GM12878 (cell line): ENCODE data around the gene NEBL. TPM values are rescaled to one million over a fixed set of nuclear protein-coding genes. Genes with fewer than 3 reads are reported as not detected.

Experiments
- ATAC-seq: fragments of 200-7000 bp; cut with Tn5 transposase; 3 replicates; pipeline ENCODE4 v1.9.1; 2020; ENCODE audit warnings: mild to moderate bottlenecking, moderate library complexity
- BruUV-seq: library from RNA; stranded (reverse); fragments of 400-500 nt; replicated peaks from 2 replicates; lab custom pipeline; 2021; lab: Mats Ljungman, UMichigan
- CTCF ChIA-PET: fragments of 300-600 bp; sonication (Branson Sonifier 250); formaldehyde crosslinking; extraction: SDS; loops from one replicate; lab custom pipeline; 2021; ENCODE audit warnings: inconsistent platforms; lab: Yijun Ruan, JAX
- POLR2A ChIA-PET: fragments of 350-600 bp; formaldehyde crosslinking; extraction: SDS; loops from one replicate; lab custom pipeline; 2021; ENCODE audit warnings: inconsistent platforms; lab: Charles Lee
- RAD21 ChIA-PET: fragments of 300-600 bp; sonication (Branson Sonifier 250); formaldehyde crosslinking; loops from one replicate; lab custom pipeline; 2023; ENCODE audit warnings: antibody characterized with exemption; ENCODE audit not compliant: unreplicated experiment; lab: Charles Lee
- SMC1A ChIA-PET: fragments of 300-600 bp; sonication (Branson Sonifier 250); formaldehyde crosslinking; loops from one replicate; lab custom pipeline; 2023; ENCODE audit not compliant: unreplicated experiment, uncharacterized antibody; lab: Charles Lee
- DNase-seq: peaks from one replicate; pipeline ENCODE4 v3.0.0-alpha.2; 2011; ENCODE audit warnings: low read depth, low spot score
- FAIRE-seq: peaks from 3 replicates; lab custom pipeline; 2011; peaks lifted over from hg19 to GRCh38; lab: Jason Lieb, UNC
- H2AFZ ChIP-seq: 2 replicates; pipeline ENCODE4 v1.6.0; 2011; ENCODE audit warnings: low read depth, low read length, control low read depth; ENCODE audit not compliant: control insufficient read depth
- H3K27ac ChIP-seq: 2 replicates; pipeline ENCODE4 v1.5.1; 2011; ENCODE audit warnings: control low read depth; ENCODE audit not compliant: control insufficient read depth, insufficient read depth
- H3K27me3 ChIP-seq, 2 experiments: replicated peaks in 1 of 2; 2 replicates each; pipeline versions ENCODE4 v1.6.0 to v1.6.1; 2011; ENCODE audit warnings: low read length in 1 of 2; ENCODE audit not compliant: control insufficient read depth in 2 of 2, insufficient read depth in 2 of 2
- H3K36me3 ChIP-seq, 2 experiments: 2 replicates each; pipeline ENCODE4 v1.5.1; 2011; ENCODE audit warnings: low read length in 1 of 2; ENCODE audit not compliant: control insufficient read depth in 2 of 2, insufficient read depth in 2 of 2
- H3K4me1 ChIP-seq: 2 replicates; pipeline ENCODE4 v1.6.1; 2011; ENCODE audit warnings: mild to moderate bottlenecking, low read length, moderate library complexity, mixed read lengths; ENCODE audit not compliant: control insufficient read depth, insufficient read depth
- H3K4me2 ChIP-seq: 2 replicates; pipeline ENCODE4 v1.6.0; 2011; ENCODE audit warnings: control low read depth; ENCODE audit not compliant: control insufficient read depth, insufficient read depth
- H3K4me3 ChIP-seq: fragments of 200-600 bp; sonication (generic); 2 replicates; pipeline ENCODE4 v1.5.1; 2016
- H3K79me2 ChIP-seq: 2 replicates; pipeline ENCODE4 v1.6.0; 2011; ENCODE audit warnings: low read length; ENCODE audit not compliant: control insufficient read depth, insufficient read depth
- H3K9ac ChIP-seq: 2 replicates; pipeline ENCODE4 v1.8.0; 2011; ENCODE audit warnings: low read length, control low read depth, mixed read lengths; ENCODE audit not compliant: control insufficient read depth, insufficient read depth
- H3K9me3 ChIP-seq: replicated peaks from 3 replicates; pipeline ENCODE4 v1.5.1; 2011; ENCODE audit warnings: mild to moderate bottlenecking, low read length; ENCODE audit not compliant: control insufficient read depth, insufficient read depth
- H4K20me1 ChIP-seq: 2 replicates; pipeline ENCODE4 v1.6.0; 2011; ENCODE audit not compliant: control insufficient read depth, insufficient read depth
- BCL3 ChIP-seq: IDR thresholded peaks from 2 replicates; pipeline ENCODE4 v1.6.1; 2011; ENCODE audit warnings: borderline replicate concordance, low read depth, mild to moderate bottlenecking, moderate library complexity, low read length; ENCODE audit not compliant: insufficient read depth, poor library complexity, severe bottlenecking
- BRCA1 ChIP-seq: IDR thresholded peaks from 2 replicates; pipeline ENCODE4 v1.6.1; 2011; ENCODE audit warnings: low read depth, low read length, improper control_type of control experiment
- CTCF ChIP-seq, 3 experiments: IDR thresholded peaks in 2 of 3; conservative IDR thresholded peaks in 1 of 3; 2 replicates each; pipeline ENCODE4 v1.5.1; 2011; ENCODE audit warnings: low read depth in 3 of 3, low read length in 3 of 3, mild to moderate bottlenecking in 3 of 3, control low read depth in 2 of 3, moderate library complexity in 2 of 3, inconsistent platforms in 1 of 3, mixed read lengths in 1 of 3; ENCODE audit not compliant: control insufficient read depth in 2 of 3, insufficient read depth in 1 of 3; ENCODE audit errors: extremely low read depth in 1 of 3
- IKZF1 ChIP-seq: fragments of 450-650 bp; conservative IDR thresholded peaks from 2 replicates; pipeline ENCODE4 v1.6.1; 2017; ENCODE audit warnings: antibody characterized with exemption, mild to moderate bottlenecking
- MYB ChIP-seq: fragments of 150-350 bp; IDR thresholded peaks from 2 replicates; pipeline ENCODE4 v1.6.1; 2014; ENCODE audit warnings: mild to moderate bottlenecking, low read depth, low read length, borderline replicate concordance
- NFXL1 ChIP-seq: fragments of 450-650 bp; IDR thresholded peaks from 2 replicates; pipeline ENCODE4 v1.6.1; 2017; ENCODE audit warnings: antibody characterized with exemption, mild to moderate bottlenecking, borderline replicate concordance
- NFYA ChIP-seq: IDR thresholded peaks from 2 replicates; pipeline ENCODE4 v1.6.1; 2011; ENCODE audit warnings: low read depth, mild to moderate bottlenecking, low read length, improper control_type of control experiment, borderline replicate concordance
- NFYB ChIP-seq: IDR thresholded peaks from 2 replicates; pipeline ENCODE4 v1.6.1; 2011; ENCODE audit warnings: low read depth, mild to moderate bottlenecking, low read length, improper control_type of control experiment, moderate library complexity; ENCODE audit not compliant: insufficient read depth
- POLR2A ChIP-seq: IDR thresholded peaks from 2 replicates; pipeline ENCODE4 v1.6.1; 2011; ENCODE audit warnings: low read depth, mild to moderate bottlenecking, low read length
- POLR2AphosphoS5 ChIP-seq: IDR thresholded peaks from 2 replicates; pipeline ENCODE4 v1.6.1; 2011; ENCODE audit warnings: mild to moderate bottlenecking, low read length, inconsistent platforms
- RAD51 ChIP-seq: fragments of 450-650 bp; IDR thresholded peaks from 2 replicates; pipeline ENCODE4 v1.6.1; 2016; ENCODE audit warnings: moderate library complexity, mild to moderate bottlenecking, inconsistent platforms
- RUNX3 ChIP-seq: IDR thresholded peaks from 2 replicates; pipeline ENCODE4 v1.6.1; 2012; ENCODE audit warnings: low read length, inconsistent platforms
- SREBF2 ChIP-seq: IDR thresholded peaks from 2 replicates; pipeline ENCODE4 v1.6.1; 2012; ENCODE audit warnings: mild to moderate bottlenecking, low read length
- STAT1 ChIP-seq: fragments of 450-650 bp; conservative IDR thresholded peaks from 2 replicates; pipeline ENCODE4 v1.6.1; 2014; ENCODE audit warnings: antibody characterized with exemption, mild to moderate bottlenecking
- SUZ12 ChIP-seq: fragments of 200-600 bp; sonication (generic); IDR thresholded peaks from one replicate; pipeline ENCODE4 v1.6.1; 2018; ENCODE audit warnings: antibody characterized with exemption, mild to moderate bottlenecking; ENCODE audit not compliant: unreplicated experiment
- USF2 ChIP-seq: IDR thresholded peaks from 2 replicates; pipeline ENCODE4 v1.6.1; 2011; ENCODE audit warnings: low read depth, low read length, improper control_type of control experiment, borderline replicate concordance
- ZNF274 ChIP-seq: IDR thresholded peaks from one replicate; pipeline ENCODE4 v1.8.0; 2011; ENCODE audit not compliant: insufficient read length, insufficient read depth
- WGBS: methylation state at CpG from one replicate; pipeline ENCODE4 v1.1.6; 2016; ENCODE audit warnings: low lambda C conversion rate; ENCODE audit not compliant: insufficient replicate concordance, insufficient coverage; ENCODE audit errors: missing lambda C conversion rate; 5-methylcytosine and 5-hydroxymethylcytosine counted together
- in situ Hi-C: fragments of 300-500 bp; cut with MboI; formaldehyde crosslinking; loops from 9 replicates; pipeline ENCODE4 v1.14.3; 2018; ENCODE audit warnings: mixed read lengths
- intact Hi-C: fragments of 100-400 bp; cut with micrococcal nuclease; formaldehyde crosslinking; loops from one replicate; pipeline ENCODE4 v1.14.2; 2022; ENCODE audit not compliant: unreplicated experiment
- polyA plus RNA-seq, 11 experiments: library from polyadenylated mRNA; depleted of rRNA in 4 of 11; unstranded in 6 of 11; stranded (reverse) in 5 of 11; fragments of >200 nt; fragmentation: Nextera tagmentation in 4 of 11; fragmentation: Illumina TruSeq in 1 of 11; extraction: Ambion mirVana in 4 of 11; extraction: Trizol in 1 of 11; gene quantifications; 1 replicate in 1 of 11; 2 replicates in 10 of 11; pipeline versions ENCODE4 v1.2.1 to v1.2.3, GENCODE V29; 2011 to 2016; ENCODE audit warnings: inconsistent platforms in 2 of 11, missing spikeins in 2 of 11, low read depth in 1 of 11
- total RNA-seq, 4 experiments: library from RNA; depleted of rRNA in 3 of 4; stranded (reverse); fragments of >200 nt in 3 of 4; fragmentation: Illumina TruSeq in 1 of 4; extraction: Trizol in 1 of 4; gene quantifications; 2 replicates each; pipeline versions ENCODE4 v1.2.1 to v1.2.3, GENCODE V29; 2013 to 2021

Gene NEBL
- total and polyA plus RNA-seq, 10 of the 15 experiments (the other 5 are each of a cell fraction or from before 2014, with no cell fraction given): 0.04 to 0.56 (median 0.11) TPM; not detected in 6

- POLR2A ChIA-PET: no interaction called here
- DNase-seq: no peak
Observed at GRCh38 chr10:20839910-20840309, 57.2 kb downstream of the NEBL start.

GRCh38 chr10:20839141-20839540 is 58.0 kb downstream of the NEBL start:
- H3K27ac ChIP-seq: no peak overlapping the region
- in situ Hi-C loops: no loop called here
- RAD21 ChIA-PET: no interaction called here
- H3K9ac ChIP-seq: no peak overlapping the region
- H3K4me1 ChIP-seq: no peaks in the 10 kb centered on the region
- no peaks in the 10 kb centered on the region for H3K36me3 ChIP-seq
- no TSS peak for BruUV-seq
- no peak for ATAC-seq
- H3K4me3 ChIP-seq: no peak overlapping the region
- H2AFZ ChIP-seq: no peak overlapping the region
- DNase-seq: no peak
- WGBS: 19% methylated on average over 4 of the region's 4 CpGs
- no peaks in the 10 kb centered on the region for H3K27me3 ChIP-seq
- H3K79me2 ChIP-seq: no peaks in the 10 kb centered on the region
- SMC1A ChIA-PET: no interaction called here
- no peaks in the 10 kb centered on the region for H3K9me3 ChIP-seq
- FAIRE-seq: no peak
- no peaks in the 10 kb centered on the region for H4K20me1 ChIP-seq
- CTCF ChIA-PET: interaction anchor here (0.9 kb wide), 1 partner anchor 33 kb away, joined by 3 read pairs; no protein-coding TSS in a partner anchor
- POLR2A ChIA-PET: no interaction called here
- intact Hi-C loops: no loop called here
- H3K4me2 ChIP-seq: no peak overlapping the region
- TF ChIP-seq CTCF (IDR thresholded peaks at IDR 0.05 in 2 of 3, conservative IDR thresholded peaks at IDR 0.05 in 1 of 3; ENCODE audit: control insufficient read depth in 2 of 3, extremely low read depth in 1 of 3, insufficient read depth in 1 of 3, low read depth in 3 of 3, low read length in 3 of 3): no peak
- no peak for TF ChIP-seq BCL3
- TF ChIP-seq NFYB: no peak
- no peak for TF ChIP-seq SUZ12
- no peak for TF ChIP-seq ZNF274
- no peak for TF ChIP-seq NFYA
- no peak for TF ChIP-seq MYB
- no peak for TF ChIP-seq STAT1

More at GRCh38 chr10:20839910-20840309, 57.2 kb downstream of the NEBL start:
- ChIA-PET RAD21 (no interaction called here), CTCF (interaction anchor here (0.9 kb wide), 1 partner anchor 33 kb away, joined by 3 read pairs; no protein-coding TSS in a partner anchor), SMC1A (interaction anchor here (0.7 kb wide), 1 partner anchor 40 kb away, joined by 3 read pairs; no protein-coding TSS in a partner anchor)
- whole genome bisulfite sequencing: 30% methylated on average over 3 of the region's 3 CpGs
- FAIRE-seq: no peak
- Histone ChIP-seq H2AFZ (no peak overlapping the region), H3K4me3 (no peak overlapping the region), H4K20me1 (no peaks in the 10 kb centered on the region), H3K4me2 (no peak overlapping the region), H3K36me3 (no peaks in the 10 kb centered on the region), H3K27ac (no peak overlapping the region), H3K79me2 (no peaks in the 10 kb centered on the region), H3K9me3 (no peaks in the 10 kb centered on the region), H3K4me1 (no peaks in the 10 kb centered on the region), H3K9ac (no peak overlapping the region), H3K27me3 (no peaks in the 10 kb centered on the region)
- ATAC-seq: no peak
- TF ChIP-seq NFXL1 (no peak), IKZF1 (no peak), POLR2A (no peak), SREBF2 (no peak), POLR2AphosphoS5 (no peak), RUNX3 (no peak), BRCA1 (no peak), RAD51 (no peak), USF2 (no peak)
- in situ Hi-C loops: no loop called here
- no TSS peak for BruUV-seq
- intact Hi-C loops: no loop called here
